ENCODE data around the gene COL21A1. TPM values are rescaled to one million over a fixed set of nuclear protein-coding genes. Genes with fewer than 3 reads are reported as not detected.
A peak's percentile ranks its signal among the peaks of the same experiment; 100 is the strongest.

The COL21A1 gene
- polyA plus RNA-seq (2011; rRNA removed) (2.8 and 3.3 TPM in 2 replicates), polyA plus RNA-seq (2017; fragmentation: RNase III; extraction: RNeasy Plus Mini Kit Qiagen cat#74134 plus additional on column Dnase treatment) (0.68 to 1.4 TPM (median 1.1 TPM) in 3 replicates), polyA minus RNA-seq (2011; rRNA and poly(A)+ RNA removed) (0.97 and 1.4 TPM in 2 replicates)
- 0.14 and 0.20 TPM in 2 replicates for polyA plus RNA-seq (2012; cell fraction: cytosol; rRNA removed)
- 0.29 and 0.58 TPM in 2 replicates for polyA plus RNA-seq (2012; cell fraction: nucleus; rRNA removed)

GRCh38 chr6:56246881-56247653, at the start of gene COL21A1:
COL21A1 (minus strand) TSS chr6:56247580; CDS start chr6:56182618, 64,962 bp downstream.
- DNase-seq (ENCODE audit: low read depth in 1 of 2, low spot score in 1 of 2) = peak; percentile 24 to 28
- no peak for FAIRE-seq
- H3K9me3 ChIP-seq = no peaks in the 10 kb centered on the region
- POLR2A ChIA-PET = no interaction called here
- peaks cover 18% of the 10 kb centered on the region for H3K4me1 ChIP-seq
- peak within 1 kb of the TSS; percentile 46 for H3K4me3 ChIP-seq
- H3K27ac ChIP-seq = peak within 1 kb of the TSS; percentile 38 to 73; a peak in 5 of 6 replicates
- H3K4me2 ChIP-seq = peak within 1 kb of the TSS; percentile 80
- CTCF ChIA-PET = interaction anchor here (1.0 to 1.5 kb wide), 2 partner anchors 10 to 45 kb away, joined by 3 read pairs; no protein-coding TSS in a partner anchor
- TF ChIP-seq REST (IDR thresholded peaks at IDR 0.05) (no peak), MAFK (IDR thresholded peaks at IDR 0.05; ENCODE audit: partially characterized antibody) (no peak), EP300 (IDR thresholded peaks at IDR 0.05) (no peak), RAD21 (conservative IDR thresholded peaks at IDR 0.05 in 1 of 2, IDR thresholded peaks at IDR 0.05 in 1 of 2) (0 out of 5 replicates have a peak, but pooled peaks of 1 of the 2 experiments have one; percentile 12), MAX (IDR thresholded peaks at IDR 0.05) (no peak), EHMT2 (IDR thresholded peaks at IDR 0.05; ENCODE audit: low read depth) (no peak)
- WGBS (ENCODE audit: missing lambda C conversion rate) = 59% methylated on average over 14 of the region's 36 CpGs
- peak; percentile 94 to 96 for ATAC-seq

- Histone ChIP-seq H3K9me3 (no peaks in the 10 kb centered on the region), H3K4me3 (no peak overlapping the region), H3K4me1 (peaks cover 12% of the 10 kb centered on the region), H3K27ac (no peak overlapping the region), H3K4me2 (no peak overlapping the region)
- WGBS (ENCODE audit: missing lambda C conversion rate) = 75% methylated on average over 3 of the region's 3 CpGs
- CTCF ChIA-PET = interaction anchor here (0.6 to 2.8 kb wide), 7 partner anchors 15 to 340 kb away, joined by 3 to 41 read pairs (median 4); no protein-coding TSS in a partner anchor
- no peak for FAIRE-seq
- no peak for DNase-seq (ENCODE audit: low read depth in 1 of 2, low spot score in 1 of 2)
- TF ChIP-seq RNF2 (IDR thresholded peaks at IDR 0.05; ENCODE audit: borderline replicate concordance, low read depth) = no peak
- no peak for TF ChIP-seq TP53 (CRISPR knock-in tag; IDR thresholded peaks at IDR 0.05)
- TF ChIP-seq CHD2 (IDR thresholded peaks at IDR 0.05; ENCODE audit: low read length, partially characterized antibody) = no peak
- TF ChIP-seq ELK1 (IDR thresholded peaks at IDR 0.05; ENCODE audit: low read depth, low read length) = no peak
- no peak for TF ChIP-seq MAZ (IDR thresholded peaks at IDR 0.05; ENCODE audit: borderline replicate concordance, low read depth, low read length)
- TF ChIP-seq FOSL2 (IDR thresholded peaks at IDR 0.05) = no peak
- no peak for TF ChIP-seq FOSL2 (CRISPR knock-in tag; IDR thresholded peaks at IDR 0.05)
- TF ChIP-seq BHLHE40 (IDR thresholded peaks at IDR 0.05; ENCODE audit: low read depth, low read length) = no peak
- TF ChIP-seq MAX (IDR thresholded peaks at IDR 0.05) = no peak
- TF ChIP-seq FOSB (CRISPR knock-in tag; IDR thresholded peaks at IDR 0.05) = no peak
- TF ChIP-seq NFE2L2 (conservative IDR thresholded peaks at IDR 0.05; ENCODE audit: low read length) = no peak
- POLR2A ChIA-PET = no interaction called here
- no peak for ATAC-seq
Measured at GRCh38 chr6:56293781-56294180, 46.4 kb upstream of the COL21A1 start.
